Caco-2 (cell line): ENCODE measurements around the gene SEPTIN10. TPM values are rescaled to one million over a fixed set of nuclear protein-coding genes. Genes with fewer than 3 reads are reported as not detected.

ENCODE experiments used
- BruUV-seq: library from RNA; stranded (reverse); fragments of 400-500 nt; replicated peaks from 2 replicates; lab custom pipeline; 2021; lab: Mats Ljungman, UMichigan
- CTCF ChIA-PET: fragments of 300-600 bp; sonication (Branson Sonifier 250); formaldehyde crosslinking; loops from one replicate; lab custom pipeline; 2022; ENCODE audit warnings: antibody characterized with exemption; lab: Charles Lee
- POLR2A ChIA-PET: fragments of 300-600 bp; sonication (Branson Sonifier 250); formaldehyde crosslinking; loops from one replicate; lab custom pipeline; 2022; ENCODE audit warnings: antibody characterized with exemption; lab: Charles Lee
- DNase-seq, 2 experiments: peaks; one replicate each; pipeline versions ENCODE4 v3.0.0 to v3.0.0-alpha.2; 2020 to 2022
- H3K27me3 ChIP-seq: replicated peaks from 2 replicates; pipeline ENCODE4 v1.6.0; 2011; ENCODE audit warnings: low read length; ENCODE audit not compliant: control insufficient read depth, insufficient read depth
- H3K36me3 ChIP-seq: 2 replicates; pipeline ENCODE4 v1.5.1; 2011; ENCODE audit warnings: low read length; ENCODE audit not compliant: control insufficient read depth, insufficient read depth
- H3K4me1 ChIP-seq: fragments of 250-450 bp; sonication (Bioruptor Pico); 2 replicates; pipeline ENCODE4 v1.5.1; 2020; ENCODE audit warnings: mild to moderate bottlenecking
- H3K4me3 ChIP-seq: 2 replicates; pipeline ENCODE4 v1.5.1; 2011; ENCODE audit warnings: low read depth, mild to moderate bottlenecking, control low read depth, low read length
- H3K9me3 ChIP-seq: fragments of 250-450 bp; sonication (Bioruptor Pico); 2 replicates; pipeline ENCODE4 v1.5.1; 2020; ENCODE audit warnings: mild to moderate bottlenecking, moderate library complexity
- H3K27ac Mint-ChIP-seq: one replicate; pipeline ENCODE4 v1.8.0; 2022; ENCODE audit warnings: mixed read lengths; ENCODE audit not compliant: unreplicated experiment
- H3K27me3 Mint-ChIP-seq: one replicate; pipeline ENCODE4 v1.8.0; 2022; ENCODE audit warnings: mixed read lengths; ENCODE audit not compliant: insufficient read depth, unreplicated experiment
- H3K36me3 Mint-ChIP-seq: one replicate; pipeline ENCODE4 v1.8.0; 2022; ENCODE audit warnings: mild to moderate bottlenecking, mixed read lengths; ENCODE audit not compliant: insufficient read depth, unreplicated experiment
- H3K4me1 Mint-ChIP-seq: one replicate; pipeline ENCODE4 v1.8.0; 2022; ENCODE audit warnings: low read depth, mixed read lengths; ENCODE audit not compliant: unreplicated experiment
- H3K4me3 Mint-ChIP-seq: one replicate; pipeline ENCODE4 v1.8.0; 2022; ENCODE audit warnings: mild to moderate bottlenecking, moderate library complexity, mixed read lengths; ENCODE audit not compliant: unreplicated experiment
- H3K9me3 Mint-ChIP-seq: one replicate; pipeline ENCODE4 v1.8.0; 2022; ENCODE audit warnings: mixed read lengths; ENCODE audit not compliant: unreplicated experiment
- intact Hi-C: fragments of 100-400 bp; cut with micrococcal nuclease; formaldehyde crosslinking; loops from one replicate; pipeline ENCODE4 v1.10.0; 2022; ENCODE audit not compliant: unreplicated experiment
- total RNA-seq: library from RNA; stranded (reverse); gene quantifications from 2 replicates; pipeline ENCODE4 v1.2.3, GENCODE V29; 2022
- TF ChIP-seq, protein P1 (sequence below), 2 experiments: fragments of 200-600 bp in 1 of 2; IDR thresholded peaks; 1 replicate in 1 of 2; 2 replicates in 1 of 2; pipeline versions ENCODE4 v1.5.1 to v1.8.0; 2011 to 2022; ENCODE audit warnings: antibody characterized with exemption in 1 of 2, control low read depth in 1 of 2, inconsistent platforms in 1 of 2, low read depth in 1 of 2, low read length in 1 of 2, mild to moderate bottlenecking in 1 of 2, moderate library complexity in 1 of 2; ENCODE audit not compliant: insufficient read depth in 1 of 2, severe bottlenecking in 1 of 2, unreplicated experiment in 1 of 2

The SEPTIN10 gene
- total RNA-seq, 1 experiment from 2014 or later: 83.7 TPM

DNA sequence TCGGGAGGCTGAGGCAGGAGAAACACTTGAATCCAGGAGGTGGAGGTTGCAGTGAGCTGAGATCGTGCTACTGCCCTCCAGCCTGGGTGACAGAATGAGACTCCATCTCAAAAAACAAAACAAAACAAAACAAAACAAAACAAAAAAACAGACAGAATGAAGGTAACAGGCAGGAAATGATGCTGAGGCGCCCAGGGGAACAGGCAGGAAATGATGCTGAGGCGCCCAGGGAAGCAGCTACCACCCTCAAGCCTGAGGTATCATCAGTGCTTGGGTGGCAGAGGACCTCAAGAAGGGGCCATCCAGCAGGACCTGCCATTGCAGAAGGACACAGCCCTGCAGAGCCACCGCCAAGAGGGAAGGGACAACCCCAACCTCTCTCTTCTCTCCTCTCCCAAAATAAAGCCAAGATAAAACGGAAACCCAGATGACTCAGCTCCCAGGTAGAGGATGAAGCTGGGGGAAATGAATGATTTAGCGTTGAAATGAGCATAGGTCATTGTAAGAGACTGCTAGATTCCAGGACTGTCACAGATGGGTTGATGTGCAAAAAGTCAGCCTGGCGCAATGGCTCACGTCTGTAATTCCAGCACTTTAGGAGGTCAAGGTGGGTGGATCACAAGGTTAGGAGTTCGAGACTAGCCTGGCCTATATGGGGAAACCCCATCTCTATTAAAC lies 19.7 kb upstream of the SEPTIN10 start:
- Histone ChIP-seq H3K36me3 (no peaks in the 10 kb centered on the region), H3K4me3 (no peak overlapping the region), H3K9me3 (no peaks in the 10 kb centered on the region), H3K4me1 (peaks cover 53% of the 10 kb centered on the region), H3K27me3 (no peaks in the 10 kb centered on the region)
- Mint-ChIP-seq H3K4me1 (peaks cover 39% of the 10 kb centered on the region), H3K27ac (peak overlapping the region; percentile 63), H3K9me3 (no peaks in the 10 kb centered on the region), H3K27me3 (no peaks in the 10 kb centered on the region), H3K36me3 (no peaks in the 10 kb centered on the region), H3K4me3 (no peak overlapping the region)
- intact Hi-C loops: no loop called here
- TF ChIP-seq, protein P1, sequence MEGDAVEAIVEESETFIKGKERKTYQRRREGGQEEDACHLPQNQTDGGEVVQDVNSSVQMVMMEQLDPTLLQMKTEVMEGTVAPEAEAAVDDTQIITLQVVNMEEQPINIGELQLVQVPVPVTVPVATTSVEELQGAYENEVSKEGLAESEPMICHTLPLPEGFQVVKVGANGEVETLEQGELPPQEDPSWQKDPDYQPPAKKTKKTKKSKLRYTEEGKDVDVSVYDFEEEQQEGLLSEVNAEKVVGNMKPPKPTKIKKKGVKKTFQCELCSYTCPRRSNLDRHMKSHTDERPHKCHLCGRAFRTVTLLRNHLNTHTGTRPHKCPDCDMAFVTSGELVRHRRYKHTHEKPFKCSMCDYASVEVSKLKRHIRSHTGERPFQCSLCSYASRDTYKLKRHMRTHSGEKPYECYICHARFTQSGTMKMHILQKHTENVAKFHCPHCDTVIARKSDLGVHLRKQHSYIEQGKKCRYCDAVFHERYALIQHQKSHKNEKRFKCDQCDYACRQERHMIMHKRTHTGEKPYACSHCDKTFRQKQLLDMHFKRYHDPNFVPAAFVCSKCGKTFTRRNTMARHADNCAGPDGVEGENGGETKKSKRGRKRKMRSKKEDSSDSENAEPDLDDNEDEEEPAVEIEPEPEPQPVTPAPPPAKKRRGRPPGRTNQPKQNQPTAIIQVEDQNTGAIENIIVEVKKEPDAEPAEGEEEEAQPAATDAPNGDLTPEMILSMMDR (IDR thresholded peaks at IDR 0.05; ENCODE audit: insufficient read depth in 1 of 2, low read depth in 1 of 2, low read length in 1 of 2, severe bottlenecking in 1 of 2, unreplicated experiment in 1 of 2): no peak
- CTCF ChIA-PET: no interaction called here
- DNase-seq: no peak
- BruUV-seq: no TSS peak
- POLR2A ChIA-PET: no interaction called here

DNA sequence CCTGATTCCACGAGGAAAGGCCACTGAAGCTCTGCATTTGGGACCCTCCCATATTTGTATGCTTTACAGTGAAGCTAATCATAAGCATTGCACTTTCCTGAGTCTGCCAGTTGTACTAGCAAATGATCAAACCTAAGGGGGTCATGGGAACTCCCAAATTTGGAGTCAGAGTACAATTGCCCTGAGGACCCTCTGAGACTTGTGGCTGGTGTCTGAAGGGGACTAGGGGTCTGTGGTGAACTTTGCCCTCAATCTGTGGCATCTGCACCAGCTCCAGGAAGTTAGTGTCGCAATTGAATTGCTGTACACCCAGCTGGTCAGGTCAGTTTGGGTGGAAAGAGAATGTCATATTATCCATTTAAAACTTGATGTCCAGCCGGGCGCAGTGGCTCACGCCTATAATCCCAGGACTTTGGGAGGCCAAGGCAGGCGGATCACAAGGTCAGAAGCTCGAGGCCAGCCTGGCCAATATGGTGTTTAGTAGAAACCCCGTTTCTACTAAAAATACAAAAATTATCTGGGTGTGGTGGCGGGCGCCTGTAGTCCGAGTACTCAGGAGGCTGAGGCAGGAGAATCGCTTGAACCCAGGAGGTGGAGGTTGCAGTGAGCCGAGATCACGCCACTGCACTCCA lies 18.5 kb upstream of the SEPTIN10 start:
- H3K4me3 Mint-ChIP-seq: peak overlapping the region; percentile 19
- CTCF ChIA-PET: interaction anchor here (1.2 kb wide), 1 partner anchor 31 kb away, joined by 5 read pairs; no protein-coding TSS in a partner anchor

DNA sequence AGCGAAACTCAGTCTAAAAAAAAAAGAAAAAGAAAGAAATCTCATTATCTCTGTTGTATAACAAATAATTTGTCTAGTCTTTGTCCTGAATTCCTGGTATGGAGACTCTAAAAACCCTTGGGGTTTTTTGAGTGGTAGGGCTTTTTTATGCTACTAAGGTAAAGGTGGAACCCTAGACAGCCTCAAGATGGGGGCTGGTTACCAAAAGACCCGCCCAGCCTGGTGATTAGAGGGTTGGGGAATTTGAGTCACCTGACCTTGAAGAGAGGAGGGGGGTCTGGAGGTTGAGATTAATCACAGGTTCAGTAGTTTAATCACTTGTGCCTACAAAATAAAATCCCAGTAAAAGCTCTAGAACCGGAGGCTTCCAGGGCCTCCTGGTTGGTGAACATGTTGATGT lies 18.0 kb upstream of the SEPTIN10 start:
- Mint-ChIP-seq H3K4me3 (peak overlapping the region; percentile 19), H3K27ac (peak overlapping the region; percentile 63), H3K9me3 (no peaks in the 10 kb centered on the region), H3K27me3 (no peaks in the 10 kb centered on the region), H3K4me1 (peaks cover 32% of the 10 kb centered on the region), H3K36me3 (no peaks in the 10 kb centered on the region)
- intact Hi-C loops: loop anchor here (1.0 kb wide), 1 partner anchor 7 kb away; no protein-coding TSS in a partner anchor
- peaks cover 43% of the 10 kb centered on the region for H3K4me1 ChIP-seq
- TF ChIP-seq, protein P1 (IDR thresholded peaks at IDR 0.05; ENCODE audit: insufficient read depth in 1 of 2, low read depth in 1 of 2, low read length in 1 of 2, severe bottlenecking in 1 of 2, unreplicated experiment in 1 of 2): no peak
- H3K9me3 ChIP-seq: no peaks in the 10 kb centered on the region
- ChIA-PET CTCF (interaction anchor here (1.2 kb wide), 1 partner anchor 31 kb away, joined by 5 read pairs; no protein-coding TSS in a partner anchor), POLR2A (interaction anchor here (1.2 kb wide), 1 partner anchor 17 kb away, joined by 4 read pairs; no protein-coding TSS in a partner anchor)
- H3K4me3 ChIP-seq: no peak overlapping the region
- no peaks in the 10 kb centered on the region for H3K27me3 ChIP-seq
- DNase-seq: peak in 1 of 2 experiments; percentile 40
- H3K36me3 ChIP-seq: no peaks in the 10 kb centered on the region
- BruUV-seq: no TSS peak

More for the DNA sequence above, 18.5 kb upstream of the SEPTIN10 start:
- TF ChIP-seq, protein P1 (IDR thresholded peaks at IDR 0.05; ENCODE audit: insufficient read depth in 1 of 2, low read depth in 1 of 2, low read length in 1 of 2, severe bottlenecking in 1 of 2, unreplicated experiment in 1 of 2): no peak
- POLR2A ChIA-PET: interaction anchor here (1.2 kb wide), 1 partner anchor 18 kb away, joined by 4 read pairs; no protein-coding TSS in a partner anchor
- Mint-ChIP-seq H3K9me3 (no peaks in the 10 kb centered on the region), H3K27me3 (no peaks in the 10 kb centered on the region), H3K27ac (peak overlapping the region; percentile 63), H3K36me3 (no peaks in the 10 kb centered on the region), H3K4me1 (peaks cover 32% of the 10 kb centered on the region)
- H3K27me3 ChIP-seq: no peaks in the 10 kb centered on the region
- no peak overlapping the region for H3K4me3 ChIP-seq
- peak in 1 of 2 experiments; percentile 55 for DNase-seq
- H3K36me3 ChIP-seq: no peaks in the 10 kb centered on the region
- no TSS peak for BruUV-seq
- H3K4me1 ChIP-seq: peaks cover 43% of the 10 kb centered on the region
- intact Hi-C loops: loop anchor here (1.0 kb wide), 1 partner anchor 8 kb away; no protein-coding TSS in a partner anchor
- H3K9me3 ChIP-seq: no peaks in the 10 kb centered on the region
